HG02623 (cell line): ENCODE results near the gene LMBR1.
"Not testable (repeated sequence)": the region's sequence is repeated elsewhere in the genome, so short reads cannot be mapped to it uniquely, and the experiment has no call there.

Source experiments
- ATAC-seq: cut with Tn5 transposase; IDR thresholded peaks from one replicate; pipeline ENCODE4 v1.9.1; 2021; ENCODE audit warnings: moderate library complexity; ENCODE audit not compliant: unreplicated experiment

LMBR1 gene

DNA sequence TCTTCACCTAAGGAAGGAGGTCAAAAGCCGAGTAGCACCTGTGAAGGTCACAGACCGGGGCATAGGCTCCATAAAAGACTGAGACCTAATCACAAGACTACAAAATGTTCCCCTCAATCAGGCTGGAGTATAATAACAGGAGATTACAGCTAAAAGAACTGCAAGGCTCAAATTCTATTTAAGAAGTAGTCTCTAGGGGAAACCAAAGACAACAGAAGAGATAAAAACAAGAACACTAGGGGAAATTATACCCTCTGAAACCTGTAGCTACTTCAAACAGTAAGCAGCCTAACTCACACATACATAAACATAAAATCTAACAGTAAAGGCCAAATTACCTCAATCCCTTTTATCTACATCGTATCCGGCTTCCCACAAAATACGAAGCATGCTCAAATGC, 38.3 kb downstream of the LMBR1 start:
- no peak for ATAC-seq

DNA sequence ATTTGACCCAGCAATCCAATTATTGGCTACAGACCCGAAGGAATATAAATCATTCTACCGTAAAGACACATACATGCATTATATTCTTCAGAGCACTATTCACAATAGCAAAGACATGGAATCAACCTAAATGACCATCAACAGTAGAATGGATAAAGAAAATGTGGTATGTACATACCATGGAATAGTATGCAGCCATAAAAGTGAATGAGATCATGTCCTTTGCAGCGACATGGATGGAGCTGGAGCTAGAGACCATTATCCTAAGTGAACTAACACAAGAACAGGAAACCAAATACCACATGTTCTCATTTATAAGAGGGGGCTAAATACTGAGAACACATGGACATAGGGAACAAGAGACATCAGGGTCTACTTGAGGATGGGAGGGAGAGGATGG, 44.0 kb downstream of the LMBR1 start:
- no peak for ATAC-seq

DNA sequence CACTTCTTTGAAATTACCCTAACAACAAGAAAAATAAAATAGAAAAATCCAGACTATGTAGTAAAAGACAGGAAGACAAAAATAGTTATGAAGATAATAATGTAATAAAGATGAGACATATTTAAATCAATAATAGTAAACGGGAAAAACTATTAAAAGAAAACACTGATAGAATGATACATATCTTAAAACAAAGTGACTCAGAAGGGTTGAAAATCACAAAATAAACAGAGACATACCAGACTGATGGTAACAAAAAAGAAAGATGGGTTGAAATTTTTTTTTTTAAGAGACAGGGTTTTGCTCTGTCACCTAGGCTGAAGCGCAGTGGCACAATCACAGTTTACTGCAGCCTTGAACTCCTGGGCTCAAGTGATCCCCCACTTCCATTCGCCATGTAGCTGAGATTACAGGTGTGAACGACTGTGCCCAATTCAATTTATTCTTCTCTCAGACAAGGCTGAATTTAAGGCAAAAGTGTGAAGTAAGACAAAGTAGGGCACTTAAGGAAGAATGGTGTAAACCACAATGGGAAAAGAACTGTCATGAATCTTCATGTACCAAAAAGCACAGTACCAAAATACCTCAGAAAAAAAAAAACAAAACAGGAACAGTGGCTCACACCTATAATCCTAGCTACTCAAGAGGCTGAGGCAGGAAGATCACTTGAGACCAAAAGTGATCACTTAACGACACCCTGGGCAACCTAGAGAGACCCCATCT, 47.4 kb downstream of the LMBR1 start:
- ATAC-seq: no peak

DNA sequence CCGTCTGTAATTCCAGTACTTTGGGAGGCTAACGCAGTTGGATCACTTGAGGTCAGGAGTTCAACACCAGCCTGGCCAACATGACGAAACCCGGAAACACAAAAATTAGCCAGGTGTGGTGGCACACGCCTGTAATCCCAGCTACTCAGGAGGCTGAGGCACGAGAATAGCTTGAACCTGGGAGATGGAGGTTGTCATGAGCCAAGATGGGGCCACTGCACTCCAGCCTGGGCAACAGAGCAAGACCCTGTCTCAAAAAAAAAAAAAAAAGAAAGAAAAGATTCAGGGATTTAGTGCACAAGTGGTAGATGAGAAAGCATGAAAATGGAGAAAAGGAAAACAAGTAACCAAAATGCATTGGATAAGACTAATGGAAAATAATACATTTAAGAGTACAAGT, 49.4 kb downstream of the LMBR1 start:
- ATAC-seq: not testable (repeated sequence)

DNA sequence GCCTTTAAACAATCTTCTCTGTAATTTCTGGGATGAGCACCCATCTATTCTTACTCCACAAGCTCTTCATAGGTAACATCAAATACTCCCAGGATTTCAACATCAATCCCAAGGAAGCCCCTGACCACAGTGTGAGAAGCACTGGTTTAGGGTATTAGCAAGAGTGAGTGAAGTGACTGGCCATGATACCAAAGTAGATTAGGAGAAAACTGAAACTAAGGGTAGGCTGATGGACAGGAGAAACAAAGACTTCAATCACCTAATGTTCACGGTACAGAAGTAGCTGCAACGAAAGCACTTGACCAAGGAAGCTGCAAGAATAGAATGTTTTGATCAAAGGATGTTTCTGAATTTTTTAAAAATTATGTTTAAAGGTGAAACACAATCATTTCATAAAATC, 49.8 kb downstream of the LMBR1 start:
- ATAC-seq: no peak

DNA sequence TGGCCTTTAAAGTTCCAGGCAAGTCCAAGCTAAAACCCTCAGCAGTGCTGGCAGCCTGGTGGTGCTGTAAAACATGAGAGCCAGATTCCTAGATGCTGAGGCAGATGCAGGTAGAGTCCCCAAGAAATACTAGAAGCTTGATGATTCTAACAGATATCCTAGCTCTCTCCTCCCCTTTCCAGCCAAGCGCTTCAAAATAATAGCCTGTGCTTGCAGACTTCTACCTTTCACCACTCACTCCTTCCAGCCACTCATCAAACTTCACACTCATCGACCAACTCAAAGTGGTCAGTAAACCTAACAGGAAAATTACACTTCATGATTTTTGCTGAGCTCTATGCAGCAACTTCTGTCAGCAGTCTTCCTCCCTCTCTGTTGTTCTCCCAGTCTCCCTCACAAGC, 50.2 kb downstream of the LMBR1 start:
- no peak for ATAC-seq

DNA sequence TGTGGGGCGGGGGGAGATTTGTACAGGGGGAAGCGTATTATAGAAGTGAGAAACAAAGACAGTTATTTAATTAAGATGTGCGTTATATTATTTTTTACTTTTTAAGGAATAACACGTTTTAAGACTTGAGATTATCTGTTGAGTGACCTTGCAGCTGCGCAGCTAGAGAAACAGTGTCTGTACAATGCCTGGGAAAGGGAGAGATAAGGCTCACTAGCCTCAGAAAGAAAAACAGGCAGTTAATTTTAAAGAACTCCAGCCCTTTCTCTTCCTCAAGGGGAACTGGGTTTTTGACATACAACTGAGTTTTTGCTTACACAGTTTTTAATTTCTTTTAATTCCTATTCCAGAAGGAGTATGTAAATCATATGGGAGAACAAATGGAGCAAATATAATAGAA, 50.7 kb downstream of the LMBR1 start:
- ATAC-seq: no peak

DNA sequence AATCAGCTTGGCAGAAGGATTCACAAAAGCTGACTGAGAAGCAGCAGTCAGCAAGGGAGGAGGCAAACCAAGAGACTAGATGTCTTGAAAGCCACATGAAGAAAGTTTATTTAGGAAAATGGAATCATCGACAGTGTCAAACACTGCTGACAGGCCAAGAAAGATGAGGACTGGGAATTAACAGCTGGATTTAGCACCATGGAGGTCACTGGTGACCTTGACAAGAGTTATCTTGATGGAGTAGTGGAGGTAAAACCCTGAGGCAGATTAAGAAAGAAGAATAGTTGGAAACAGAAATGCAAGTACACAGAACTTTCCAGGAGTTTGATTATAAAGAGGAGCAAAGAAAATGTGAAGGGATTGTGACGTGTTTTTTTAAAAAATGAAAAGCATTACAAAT, 51.5 kb downstream of the LMBR1 start:
- ATAC-seq: no peak

DNA sequence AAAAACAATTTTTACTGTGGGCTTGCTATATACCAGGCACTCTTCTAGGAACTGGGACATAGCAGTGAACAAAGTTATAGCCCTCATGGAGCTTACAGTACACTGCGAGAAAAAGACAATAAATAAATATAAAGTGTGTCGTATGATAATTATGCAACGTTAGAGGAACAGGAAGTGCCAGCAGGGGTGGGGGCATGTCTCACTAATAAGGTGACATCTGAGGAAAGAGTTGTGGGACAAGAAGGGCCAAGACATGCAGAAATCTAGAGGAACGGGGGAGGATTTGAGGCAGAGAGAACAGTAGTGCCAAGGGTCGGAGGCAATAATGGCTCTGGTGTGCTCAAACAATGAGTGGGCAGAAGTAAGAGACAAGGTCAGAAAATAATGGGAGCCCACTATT, 52.8 kb downstream of the LMBR1 start:
- no peak for ATAC-seq

DNA sequence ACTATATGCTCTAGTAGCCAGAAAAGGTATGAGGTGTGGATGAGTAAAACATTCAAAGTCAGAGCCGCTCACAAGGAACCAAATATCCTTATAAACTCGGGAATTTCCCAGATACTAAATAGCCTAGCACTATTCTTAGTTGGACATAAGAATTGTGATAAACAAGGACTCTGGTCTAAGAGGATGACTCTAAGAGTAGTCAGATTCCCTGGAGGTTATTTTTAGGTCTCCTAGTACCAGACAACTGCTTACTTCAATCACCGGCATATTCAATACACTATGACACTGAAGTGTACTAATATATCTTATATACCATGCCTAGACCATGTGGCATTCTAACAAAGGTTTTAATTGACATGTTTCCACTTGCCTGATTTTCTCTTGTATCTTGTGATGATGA, 56.5 kb downstream of the LMBR1 start:
- ATAC-seq: no peak

DNA sequence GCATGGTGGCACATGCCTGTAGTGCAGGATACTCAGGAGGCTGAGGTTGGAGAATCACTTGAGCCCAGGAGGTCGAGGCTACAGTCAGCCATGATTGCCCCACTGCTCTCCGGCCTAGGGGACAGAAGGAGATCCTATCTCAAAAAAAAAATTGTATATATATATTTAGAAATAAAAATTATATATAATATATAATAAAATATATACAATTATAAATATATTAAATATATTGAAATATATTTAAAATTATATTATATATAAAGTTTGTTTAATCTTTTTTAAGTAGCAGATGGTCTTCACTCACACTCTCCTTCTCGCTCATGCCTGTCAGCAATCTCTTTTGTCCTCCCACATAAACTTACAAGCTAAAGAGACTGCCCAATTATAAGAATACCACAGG, 58.5 kb downstream of the LMBR1 start:
- no peak for ATAC-seq

DNA sequence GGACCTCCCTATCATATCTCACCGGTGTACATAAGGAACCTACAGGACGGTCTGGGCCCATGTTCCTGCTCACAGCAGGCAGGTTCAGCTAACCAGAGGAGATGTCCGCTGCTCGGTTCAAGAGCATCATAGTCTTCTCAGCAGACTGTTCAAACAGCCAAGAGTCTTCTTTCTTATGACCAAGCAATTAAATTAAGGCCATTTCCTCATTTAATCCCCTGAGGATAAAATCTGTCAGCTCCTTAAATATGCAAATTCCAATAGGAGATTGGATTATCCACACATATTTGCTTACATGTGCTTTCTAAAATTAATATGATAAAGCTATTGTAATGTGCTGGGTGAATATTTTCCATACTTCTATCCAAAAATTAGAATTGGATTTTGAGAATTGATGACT, 59.7 kb downstream of the LMBR1 start:
- ATAC-seq: no peak

DNA sequence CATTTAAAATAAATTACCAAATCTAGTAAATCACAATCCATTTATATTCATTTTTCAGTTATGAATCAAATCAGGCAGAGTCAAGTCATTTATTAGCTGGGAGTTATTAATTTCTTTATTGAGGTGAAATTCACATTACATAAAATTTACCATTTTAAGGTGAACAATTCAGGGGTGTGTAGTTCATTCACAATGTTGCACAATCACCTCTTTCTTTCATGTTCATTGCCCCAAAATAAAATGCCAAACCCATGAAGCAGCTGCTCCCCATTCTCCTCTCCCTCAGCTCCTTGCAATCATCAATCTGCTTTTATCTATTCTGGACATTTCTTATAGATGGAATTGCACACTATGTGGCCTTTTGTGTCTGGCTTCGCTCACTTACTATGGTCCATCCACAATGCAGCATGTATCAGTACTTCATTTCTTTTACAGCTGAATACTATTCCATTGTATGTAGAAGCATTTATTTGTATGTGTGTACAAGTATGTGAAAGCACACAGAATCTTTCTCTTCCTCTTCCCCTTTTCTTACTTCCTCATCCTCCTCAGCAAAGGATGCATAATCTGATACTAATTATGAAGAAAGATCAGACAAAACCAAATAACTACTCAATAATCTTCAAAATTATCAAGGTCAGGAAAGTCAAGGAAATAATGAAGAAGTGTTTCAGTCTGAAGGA, 60.6 kb downstream of the LMBR1 start:
- ATAC-seq: no peak

DNA sequence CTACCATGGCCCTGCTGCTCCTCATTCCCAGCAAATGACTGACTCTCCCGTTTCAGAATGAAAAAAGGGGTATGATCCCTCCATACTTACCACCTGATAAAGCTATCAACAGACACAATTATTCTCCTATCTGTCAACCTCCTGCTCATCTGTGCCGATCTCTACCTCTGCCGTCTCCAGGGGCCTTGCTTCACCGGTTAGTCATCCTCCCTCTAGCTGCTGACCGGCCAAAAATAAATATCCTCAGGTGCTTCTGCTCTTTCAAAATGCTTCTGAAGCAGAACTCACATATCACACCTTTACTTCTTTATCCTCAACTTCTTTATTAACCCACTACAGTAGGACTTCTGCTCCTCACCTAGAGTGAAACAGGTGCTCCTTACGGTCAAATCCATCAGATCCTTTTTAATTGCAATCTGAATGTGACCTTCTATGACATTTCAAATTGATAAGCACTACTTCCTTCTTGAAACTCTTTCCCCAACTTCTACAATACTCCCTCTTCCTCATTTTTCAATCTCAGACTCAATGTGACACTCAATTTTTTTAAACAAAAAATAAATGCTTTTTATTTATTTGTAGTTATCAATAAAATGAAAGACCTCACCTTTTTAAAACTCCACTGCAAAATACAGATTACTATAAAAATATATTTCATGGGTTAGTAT, 63.2 kb downstream of the LMBR1 start:
- ATAC-seq: no peak

DNA sequence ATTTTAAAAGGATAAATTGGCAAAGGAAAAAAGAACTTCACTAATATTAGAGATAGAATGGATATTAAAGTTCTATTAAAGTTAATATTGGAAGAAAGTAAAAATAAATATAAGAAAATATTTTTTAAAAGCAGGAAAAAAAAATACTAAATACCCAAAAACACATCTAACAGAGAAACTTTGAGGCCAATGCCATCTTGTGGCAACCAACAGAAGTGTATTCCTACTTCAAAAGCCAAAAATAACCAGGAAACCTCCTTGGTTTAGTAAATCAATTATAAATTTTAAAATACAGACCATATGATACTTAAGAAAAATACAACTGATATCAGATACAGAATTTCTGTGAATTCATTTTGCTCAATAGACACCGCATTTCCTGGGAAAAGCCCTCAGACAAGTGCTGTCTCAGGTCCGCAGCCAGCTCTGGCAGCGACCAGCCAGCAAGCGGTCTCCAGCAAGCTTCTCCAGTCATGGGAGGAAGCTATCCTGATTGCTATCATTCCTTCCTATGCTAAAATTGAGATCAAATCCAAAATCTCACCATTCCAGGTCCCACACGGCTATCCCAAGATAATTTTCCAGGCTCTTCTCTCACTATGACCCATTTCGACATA, 65.3 kb downstream of the LMBR1 start:
- no peak for ATAC-seq

DNA sequence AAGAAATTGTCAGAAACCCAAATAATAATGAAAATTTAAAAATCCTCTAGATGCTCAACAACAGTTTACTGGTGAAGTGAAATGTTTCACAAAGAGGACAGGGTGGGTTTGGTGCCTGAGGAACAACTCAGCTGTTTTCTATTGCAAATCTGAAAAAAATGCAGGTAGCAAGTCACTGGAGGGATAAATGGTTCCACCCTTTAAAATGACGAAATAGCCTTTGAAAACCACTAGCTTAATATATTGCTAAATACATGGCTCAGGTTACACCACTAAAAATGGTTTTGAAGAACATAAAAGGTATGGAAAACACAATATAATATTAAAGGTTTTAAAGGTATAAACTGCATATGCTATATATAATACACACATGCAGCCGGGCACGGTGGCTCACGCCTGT, 69.5 kb downstream of the LMBR1 start:
- no peak for ATAC-seq

DNA sequence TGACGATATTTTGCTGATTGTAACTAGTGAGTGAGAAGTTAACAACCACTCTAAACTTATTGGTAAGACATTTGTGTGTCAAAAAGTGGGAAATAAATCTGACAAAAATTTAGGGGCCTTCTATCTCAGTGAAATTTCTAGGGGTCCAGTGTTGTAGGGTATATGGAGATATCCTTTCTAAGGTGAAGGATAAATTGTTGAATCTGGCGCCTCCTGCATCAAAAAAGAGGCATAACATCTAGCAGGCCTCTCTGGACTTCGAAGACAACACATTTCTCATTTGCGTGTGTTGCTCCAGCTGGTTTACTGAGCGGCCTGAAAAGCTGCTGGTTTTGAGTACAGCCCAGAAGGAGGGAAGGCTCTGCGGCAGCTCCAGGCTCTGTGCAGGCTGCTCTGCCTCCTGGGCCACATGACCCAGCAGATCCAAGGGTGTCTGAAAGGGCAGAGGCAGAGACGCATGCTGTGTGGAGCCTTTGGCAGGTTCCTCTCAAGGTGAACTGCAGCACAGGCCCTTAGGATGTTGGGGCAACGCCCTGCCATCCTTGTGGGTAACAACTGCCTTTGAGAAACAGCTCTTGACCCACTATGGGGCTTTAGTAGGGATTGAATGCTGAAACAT, 72.4 kb downstream of the LMBR1 start:
- ATAC-seq: no peak

DNA sequence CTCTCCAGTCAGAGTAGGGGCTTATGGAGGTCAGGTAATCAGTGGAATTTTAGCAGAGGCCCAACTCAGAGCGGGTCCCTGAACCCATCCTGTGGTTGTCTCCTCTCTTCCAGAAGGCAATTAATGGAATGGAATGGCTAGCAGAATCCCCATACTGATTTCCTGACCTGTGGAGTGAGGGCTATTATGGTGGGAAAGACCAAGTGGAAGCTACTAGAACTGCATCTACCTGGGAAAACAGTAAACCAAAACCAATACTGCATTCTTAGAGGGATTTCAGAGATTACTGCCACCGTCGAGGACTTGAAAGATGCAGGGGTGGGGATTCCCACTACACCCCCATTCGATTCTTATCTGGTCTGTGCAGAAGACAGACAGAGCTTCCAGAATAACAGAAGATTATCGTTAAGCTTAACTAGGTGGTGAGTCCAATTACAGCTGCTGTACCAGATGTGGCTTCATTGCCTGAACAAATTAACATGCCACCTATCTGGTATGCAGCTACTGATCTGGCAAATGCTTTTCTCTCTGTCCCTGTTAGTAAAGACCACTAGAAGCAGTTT, 73.2 kb downstream of the LMBR1 start:
- no peak for ATAC-seq

DNA sequence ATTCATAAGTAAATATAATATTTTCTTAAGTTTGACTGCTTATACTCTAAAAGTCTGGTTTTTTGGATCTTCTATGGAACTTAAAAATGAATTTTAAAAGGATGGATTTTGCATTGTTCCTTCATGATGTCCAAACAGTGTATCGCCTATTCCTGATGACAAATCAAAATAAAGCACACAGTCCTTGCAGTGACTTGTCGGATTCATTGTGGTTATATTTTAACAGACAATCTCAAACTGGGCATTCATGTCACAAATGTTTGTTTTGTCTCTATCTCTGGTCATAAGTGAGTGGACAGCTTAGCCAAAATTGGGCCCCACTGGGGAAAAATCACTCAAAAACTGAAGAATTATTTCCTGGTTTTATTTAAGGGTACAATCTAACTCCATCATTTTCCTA, 74.8 kb downstream of the LMBR1 start:
- ATAC-seq: no peak

DNA sequence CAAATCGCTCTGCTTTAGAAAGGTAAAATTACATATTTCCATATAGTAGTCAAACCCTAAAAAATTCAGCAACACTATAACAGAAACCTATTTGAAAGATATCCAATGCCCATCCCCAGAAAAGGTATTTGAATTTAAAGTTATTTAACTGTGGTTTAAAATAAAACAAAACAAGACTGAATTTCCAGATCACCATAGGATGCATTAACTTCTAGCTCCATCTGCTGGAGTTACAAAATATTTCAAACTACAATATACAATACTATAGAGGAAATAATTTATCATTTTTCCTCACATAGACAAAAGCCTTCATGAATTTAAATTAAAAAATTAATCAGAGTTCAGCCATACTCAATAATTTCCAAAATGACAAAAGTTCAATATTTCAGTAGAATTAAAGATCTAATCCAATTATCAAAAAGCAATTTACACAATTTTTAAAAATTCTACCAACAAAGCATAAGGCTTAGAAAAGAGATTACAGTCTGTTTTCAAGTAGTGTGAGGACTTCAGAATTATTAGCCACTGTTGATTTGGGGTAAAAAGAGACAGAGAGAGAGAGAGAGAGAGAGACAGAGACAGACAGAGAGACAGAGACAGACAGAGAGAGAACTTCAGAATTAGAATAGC, 75.9 kb downstream of the LMBR1 start:
- ATAC-seq: no peak

DNA sequence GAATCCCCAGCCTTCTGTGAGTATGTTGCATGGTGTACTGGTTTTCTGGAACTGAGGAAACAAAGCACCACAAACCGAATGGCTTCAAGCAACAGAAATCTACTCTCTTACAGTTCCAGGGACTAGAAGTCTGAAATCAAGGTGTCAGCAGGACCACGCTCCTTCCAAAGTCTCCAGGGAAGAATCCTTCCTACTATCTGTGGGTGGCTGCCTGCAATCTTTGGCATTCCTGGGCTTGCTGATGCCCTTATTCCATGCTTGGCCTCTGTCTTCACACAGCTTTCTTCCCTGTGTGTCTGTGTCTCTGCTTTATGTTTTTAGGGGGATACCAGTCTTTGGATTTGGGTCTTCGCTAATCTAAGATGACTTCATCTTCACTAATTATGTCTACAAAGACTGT, 81.3 kb downstream of the LMBR1 start:
- ATAC-seq: no peak
